WERI-Rb-1 (cell line): Measurements from ENCODE around the gene SLC9C1.

Experiments used
- DNase-seq: peaks from one replicate; pipeline ENCODE4 v3.0.0-alpha.2; 2020
- H3K27ac ChIP-seq: fragments of 250-450 bp; sonication (Bioruptor Pico); 2 replicates; pipeline ENCODE4 v1.5.1; 2020; ENCODE audit warnings: mild to moderate bottlenecking, moderate library complexity
- H3K27me3 ChIP-seq: fragments of 250-450 bp; sonication (Bioruptor Pico); 2 replicates; pipeline ENCODE4 v1.5.1; 2021; ENCODE audit warnings: mild to moderate bottlenecking, low read depth, moderate library complexity; ENCODE audit not compliant: insufficient read depth, severe bottlenecking
- H3K36me3 ChIP-seq: fragments of 250-450 bp; sonication (Bioruptor Pico); 2 replicates; pipeline ENCODE4 v1.5.1; 2020; ENCODE audit warnings: mild to moderate bottlenecking, moderate library complexity
- H3K4me3 ChIP-seq: 2 replicates; pipeline ENCODE4 v1.5.1; 2011; ENCODE audit warnings: low read depth, mild to moderate bottlenecking, control low read depth, low read length
- H3K9me3 ChIP-seq: fragments of 250-450 bp; sonication (Bioruptor Pico); 2 replicates; pipeline ENCODE4 v1.5.1; 2021; ENCODE audit warnings: mild to moderate bottlenecking, moderate library complexity; ENCODE audit not compliant: severe bottlenecking
- CTCF ChIP-seq: IDR thresholded peaks from 2 replicates; pipeline ENCODE4 v1.5.1; 2011; ENCODE audit warnings: low read depth, mild to moderate bottlenecking, control low read depth, inconsistent platforms, low read length

The SLC9C1 gene

GRCh38 chr3:112289011-112289410, 5.0 kb downstream of the SLC9C1 start:
- TF ChIP-seq CTCF, result no peak
- Histone ChIP-seq H3K27ac (no peak overlapping the region), H3K36me3 (no peaks in the 10 kb centered on the region), H3K9me3 (peaks cover 3% of the 10 kb centered on the region), H3K4me3 (no peak overlapping the region), H3K27me3 (no peaks in the 10 kb centered on the region)
- DNase-seq, result no peak

DNA sequence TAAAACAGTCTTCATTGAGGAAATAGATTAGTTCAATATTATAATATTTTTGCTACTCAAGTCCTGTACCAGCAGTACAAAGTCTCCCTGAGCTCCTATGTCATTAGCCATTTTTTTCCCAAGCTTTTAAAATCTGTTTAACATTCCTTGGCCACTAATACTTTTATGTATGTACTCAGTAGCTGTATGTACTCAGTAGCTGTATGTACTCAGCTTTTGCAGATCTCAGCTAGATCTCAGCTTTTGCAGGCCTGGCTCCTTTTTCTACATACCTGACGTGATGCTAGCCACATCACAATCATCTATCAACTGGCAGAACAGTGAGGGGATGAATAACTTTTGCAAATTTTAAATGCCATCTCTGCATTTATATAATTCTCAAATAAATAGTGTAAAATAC, 13.8 kb downstream of the SLC9C1 start:
- Histone ChIP-seq H3K27me3 (no peaks in the 10 kb centered on the region), H3K9me3 (no peaks in the 10 kb centered on the region), H3K36me3 (no peaks in the 10 kb centered on the region), H3K27ac (no peak overlapping the region), H3K4me3 (no peak overlapping the region)
- no peak for DNase-seq
- no peak for TF ChIP-seq CTCF

GRCh38 chr3:112273536-112273935, 20.5 kb downstream of the SLC9C1 start:
- no peak for TF ChIP-seq CTCF
- Histone ChIP-seq H3K9me3 (no peaks in the 10 kb centered on the region), H3K4me3 (no peak overlapping the region), H3K27ac (no peak overlapping the region), H3K36me3 (no peaks in the 10 kb centered on the region), H3K27me3 (no peaks in the 10 kb centered on the region)
- DNase-seq, result no peak

DNA sequence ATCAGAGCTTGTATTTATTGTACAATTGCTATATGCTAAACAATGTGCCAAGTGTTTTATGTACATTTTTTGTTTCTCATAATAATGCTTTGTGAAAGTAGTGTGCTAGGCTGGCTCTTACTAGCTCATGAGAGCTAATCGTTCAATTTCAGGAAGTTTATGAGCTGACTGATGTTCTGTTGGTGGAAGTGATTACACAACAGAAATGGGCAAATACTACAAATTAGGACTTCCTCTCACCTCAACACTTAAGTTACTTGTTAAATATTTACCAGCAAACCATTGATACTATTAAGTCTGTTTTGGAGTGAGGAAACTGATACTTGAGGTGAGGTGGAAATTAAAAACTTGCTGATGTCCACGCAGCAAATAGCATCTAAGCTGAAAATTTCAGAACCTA, 32.3 kb downstream of the SLC9C1 start:
- no peak for TF ChIP-seq CTCF
- Histone ChIP-seq H3K4me3 (no peak overlapping the region), H3K36me3 (no peaks in the 10 kb centered on the region), H3K9me3 (no peaks in the 10 kb centered on the region), H3K27ac (no peak overlapping the region), H3K27me3 (no peaks in the 10 kb centered on the region)
- no peak for DNase-seq

DNA sequence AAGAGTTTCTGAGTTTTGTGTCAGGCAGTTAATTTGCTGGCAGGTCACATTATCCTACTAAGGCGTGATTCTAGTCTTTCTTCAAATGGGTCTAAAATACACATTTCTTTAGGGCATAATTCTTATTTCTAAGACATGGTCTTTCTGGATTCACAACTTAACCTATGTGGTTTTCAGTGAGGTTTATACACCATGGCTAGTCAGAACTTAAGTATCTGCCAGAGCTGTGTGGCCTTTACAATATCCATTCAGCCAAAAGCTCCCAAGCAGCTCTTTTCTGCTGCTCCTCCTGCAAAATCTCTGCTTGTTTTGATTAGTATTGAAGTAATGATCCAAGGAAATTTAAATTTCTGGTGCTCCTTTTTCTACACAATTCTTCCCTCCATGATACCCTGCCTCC, 33.5 kb downstream of the SLC9C1 start:
- no peak for TF ChIP-seq CTCF
- Histone ChIP-seq H3K27ac (no peak overlapping the region), H3K4me3 (no peak overlapping the region), H3K9me3 (no peaks in the 10 kb centered on the region), H3K36me3 (no peaks in the 10 kb centered on the region), H3K27me3 (no peaks in the 10 kb centered on the region)
- DNase-seq, result no peak

- Histone ChIP-seq H3K9me3 (no peaks in the 10 kb centered on the region), H3K36me3 (no peaks in the 10 kb centered on the region), H3K4me3 (no peak overlapping the region), H3K27ac (no peak overlapping the region), H3K27me3 (no peaks in the 10 kb centered on the region)
- TF ChIP-seq CTCF, result no peak
- no peak for DNase-seq
Observed at GRCh38 chr3:112253301-112253971, 40.6 kb downstream of the SLC9C1 start.
